ENCODE measurements around the gene ADAMTS2.

Gene ADAMTS2

DNA sequence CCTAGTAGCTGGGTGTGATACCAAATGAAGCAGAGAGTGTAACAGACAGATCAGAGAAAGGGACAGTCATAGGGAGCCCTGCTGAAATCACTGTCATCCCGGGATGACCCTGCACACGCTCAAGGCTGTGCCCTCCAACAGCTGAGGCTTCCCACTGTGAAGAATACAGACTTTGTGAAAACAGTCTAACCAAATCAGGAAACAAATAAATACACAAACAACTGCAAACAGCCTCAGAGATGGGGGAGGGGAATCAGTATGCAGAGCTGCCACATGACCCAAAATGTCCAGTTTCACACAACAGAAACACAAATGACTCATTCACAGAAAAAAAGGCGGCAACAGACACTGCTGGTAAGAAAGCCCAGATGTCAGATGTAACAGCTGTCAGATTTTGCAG, 101.9 kb downstream of the ADAMTS2 start:
- Histone ChIP-seq H3K14ac (ENCODE audit: low read length in 2 of 2) (no peak overlapping the region), H2AFZ (ENCODE audit: low read depth, low read length) (no peak overlapping the region), H3K79me1 (replicated peaks; ENCODE audit: low read length, poor library complexity, severe bottlenecking) (no peaks in the 10 kb centered on the region), H3K18ac (ENCODE audit: low read depth in 1 of 2, low read length in 2 of 2) (no peak overlapping the region), H3K36me3 (ENCODE audit: control insufficient read depth in 1 of 2, insufficient read depth in 2 of 2, low read depth in 1 of 2, low read length in 2 of 2) (peaks cover 0 to 21% of the 10 kb centered on the region in 2 experiments), H3K27me3 (ENCODE audit: control insufficient read depth in 1 of 2, insufficient read depth in 1 of 2, low read length in 2 of 2) (no peaks in the 10 kb centered on the region), H3K4me1 (ENCODE audit: control insufficient read depth, insufficient read depth, low read depth, low read length) (no peaks in the 10 kb centered on the region), H2BK120ac (ENCODE audit: low read depth, low read length) (no peak overlapping the region), H4K8ac (ENCODE audit: low read length) (no peak overlapping the region), H2BK15ac (ENCODE audit: low read depth, poor library complexity, severe bottlenecking) (no peak overlapping the region), H2AK5ac (ENCODE audit: low read length, severe bottlenecking) (no peak overlapping the region), H3K27ac (ENCODE audit: low read length, poor library complexity, severe bottlenecking) (no peak overlapping the region), H3K9ac (ENCODE audit: low read length) (peak overlapping the region; percentile 30), H2BK5ac (ENCODE audit: low read depth, low read length, poor library complexity, severe bottlenecking) (no peak overlapping the region), H3K4ac (ENCODE audit: low read depth in 1 of 2, low read length in 2 of 2) (no peak overlapping the region), H2BK12ac (ENCODE audit: low read length in 2 of 2) (no peak overlapping the region), H3K4me3 (ENCODE audit: insufficient read depth in 1 of 2, low read depth in 1 of 2, low read length in 2 of 2) (peak overlapping the region in 1 of 2 experiments; percentile 54), H3K23ac (ENCODE audit: low read length in 2 of 2) (no peak overlapping the region), H3K4me2 (ENCODE audit: low read length, poor library complexity, severe bottlenecking) (no peak overlapping the region), H3K9me3 (ENCODE audit: control insufficient read depth, low read length) (no peaks in the 10 kb centered on the region), H4K91ac (ENCODE audit: low read length) (no peak overlapping the region)
- peak; percentile 92 for DNase-seq
- 6% methylated on average over 3 of the region's 3 CpGs for WGBS

DNA sequence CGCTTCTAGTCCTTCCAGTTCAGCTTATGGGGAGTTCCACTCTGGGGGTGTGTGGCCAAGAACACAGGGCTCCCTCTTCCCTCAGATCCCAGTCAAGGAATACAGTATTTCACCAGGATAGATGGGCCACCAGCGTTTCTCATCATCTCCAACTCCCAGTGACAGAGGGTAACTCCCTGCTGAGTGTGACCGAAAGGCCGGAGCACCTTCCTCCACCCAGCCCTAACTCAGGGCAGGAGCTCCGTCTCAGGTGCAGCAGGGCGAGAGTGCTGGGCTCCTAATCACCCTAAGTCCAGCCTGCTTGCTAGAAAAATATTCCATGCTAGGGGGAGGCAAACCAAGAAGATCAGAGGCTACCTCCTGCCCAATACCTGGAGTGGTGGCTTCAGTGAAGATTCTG, 102.6 kb downstream of the ADAMTS2 start:
- no peak for DNase-seq
- Histone ChIP-seq H3K9me3 (ENCODE audit: control insufficient read depth, low read length) (no peaks in the 10 kb centered on the region), H3K27me3 (ENCODE audit: control insufficient read depth in 1 of 2, insufficient read depth in 1 of 2, low read length in 2 of 2) (no peaks in the 10 kb centered on the region), H4K91ac (ENCODE audit: low read length) (no peak overlapping the region), H3K36me3 (ENCODE audit: control insufficient read depth in 1 of 2, insufficient read depth in 2 of 2, low read depth in 1 of 2, low read length in 2 of 2) (peaks cover 0 to 27% of the 10 kb centered on the region in 2 experiments), H3K4me3 (ENCODE audit: insufficient read depth in 1 of 2, low read depth in 1 of 2, low read length in 2 of 2) (no peak overlapping the region), H2BK5ac (ENCODE audit: low read depth, low read length, poor library complexity, severe bottlenecking) (no peak overlapping the region), H2BK15ac (ENCODE audit: low read depth, poor library complexity, severe bottlenecking) (no peak overlapping the region), H3K79me1 (replicated peaks; ENCODE audit: low read length, poor library complexity, severe bottlenecking) (no peaks in the 10 kb centered on the region), H2AK5ac (ENCODE audit: low read length, severe bottlenecking) (no peak overlapping the region), H3K14ac (ENCODE audit: low read length in 2 of 2) (no peak overlapping the region), H3K18ac (ENCODE audit: low read depth in 1 of 2, low read length in 2 of 2) (no peak overlapping the region), H3K27ac (ENCODE audit: low read length, poor library complexity, severe bottlenecking) (no peak overlapping the region), H2BK120ac (ENCODE audit: low read depth, low read length) (no peak overlapping the region), H3K4me1 (ENCODE audit: control insufficient read depth, insufficient read depth, low read depth, low read length) (no peaks in the 10 kb centered on the region), H4K8ac (ENCODE audit: low read length) (no peak overlapping the region), H3K9ac (ENCODE audit: low read length) (no peak overlapping the region), H3K4me2 (ENCODE audit: low read length, poor library complexity, severe bottlenecking) (no peak overlapping the region), H3K4ac (ENCODE audit: low read depth in 1 of 2, low read length in 2 of 2) (no peak overlapping the region), H3K23ac (ENCODE audit: low read length in 2 of 2) (no peak overlapping the region), H2AFZ (ENCODE audit: low read depth, low read length) (no peak overlapping the region), H2BK12ac (ENCODE audit: low read length in 2 of 2) (peak overlapping the region in 1 of 2 experiments; percentile 55)
- WGBS = 91% methylated on average over 4 of the region's 6 CpGs

DNA sequence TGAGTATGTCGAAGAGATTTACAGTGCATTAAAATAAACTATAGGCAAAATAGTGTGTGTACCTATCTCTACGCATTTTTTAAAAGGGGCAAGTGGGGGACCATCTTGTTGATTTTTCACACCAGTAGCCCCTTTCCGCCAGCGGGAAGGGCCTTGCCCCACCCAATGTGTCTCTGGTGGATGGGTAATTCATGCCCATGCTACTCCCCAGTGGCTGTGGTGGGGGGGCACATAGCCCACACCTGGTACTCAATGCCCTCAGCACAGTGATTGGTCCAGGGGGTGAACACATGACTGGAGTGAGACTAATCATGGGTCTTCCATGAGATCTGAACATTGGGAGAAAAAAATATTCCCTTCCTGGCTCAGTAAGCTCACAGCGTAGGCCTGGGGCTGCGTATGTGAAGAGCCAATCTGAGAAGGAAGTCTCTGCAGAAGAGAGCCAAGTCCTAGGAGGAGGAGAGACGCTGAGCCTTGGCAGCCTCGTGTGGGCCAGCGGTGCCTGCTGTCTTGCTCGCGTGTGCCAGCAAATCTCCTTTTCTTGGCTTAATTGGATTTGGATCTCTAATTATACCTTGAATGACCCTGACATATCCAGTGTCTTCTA, 103.4 kb downstream of the ADAMTS2 start:
- no peak overlapping the region for H3K14ac ChIP-seq (ENCODE audit: low read length in 2 of 2)
- H2AFZ ChIP-seq (ENCODE audit: low read depth, low read length) = no peak overlapping the region
- no peaks in the 10 kb centered on the region for H3K4me1 ChIP-seq (ENCODE audit: control insufficient read depth, insufficient read depth, low read depth, low read length)
- no peak for DNase-seq
- no peak overlapping the region for H2AK5ac ChIP-seq (ENCODE audit: low read length, severe bottlenecking)
- H3K4me2 ChIP-seq (ENCODE audit: low read length, poor library complexity, severe bottlenecking) = no peak overlapping the region
- H3K79me1 ChIP-seq (replicated peaks; ENCODE audit: low read length, poor library complexity, severe bottlenecking) = no peaks in the 10 kb centered on the region
- no peak overlapping the region for H3K27ac ChIP-seq (ENCODE audit: low read length, poor library complexity, severe bottlenecking)
- H2BK120ac ChIP-seq (ENCODE audit: low read depth, low read length) = no peak overlapping the region
- no peak overlapping the region for H4K91ac ChIP-seq (ENCODE audit: low read length)
- H3K23ac ChIP-seq (ENCODE audit: low read length in 2 of 2) = no peak overlapping the region
- WGBS = 100% methylated on average over 9 of the region's 11 CpGs
- peaks cover 0 to 35% of the 10 kb centered on the region in 2 experiments for H3K36me3 ChIP-seq (ENCODE audit: control insufficient read depth in 1 of 2, insufficient read depth in 2 of 2, low read depth in 1 of 2, low read length in 2 of 2)
- no peak overlapping the region for H3K18ac ChIP-seq (ENCODE audit: low read depth in 1 of 2, low read length in 2 of 2)
- H2BK15ac ChIP-seq (ENCODE audit: low read depth, poor library complexity, severe bottlenecking) = no peak overlapping the region
- no peaks in the 10 kb centered on the region for H3K9me3 ChIP-seq (ENCODE audit: control insufficient read depth, low read length)
- no peaks in the 10 kb centered on the region for H3K27me3 ChIP-seq (ENCODE audit: control insufficient read depth in 1 of 2, insufficient read depth in 1 of 2, low read length in 2 of 2)
- H2BK12ac ChIP-seq (ENCODE audit: low read length in 2 of 2) = no peak overlapping the region
- no peak overlapping the region for H3K4ac ChIP-seq (ENCODE audit: low read depth in 1 of 2, low read length in 2 of 2)
- H3K4me3 ChIP-seq (ENCODE audit: insufficient read depth in 1 of 2, low read depth in 1 of 2, low read length in 2 of 2) = no peak overlapping the region
- H3K9ac ChIP-seq (ENCODE audit: low read length) = peak overlapping the region; percentile 33
- no peak overlapping the region for H4K8ac ChIP-seq (ENCODE audit: low read length)
- H2BK5ac ChIP-seq (ENCODE audit: low read depth, low read length, poor library complexity, severe bottlenecking) = no peak overlapping the region

DNA sequence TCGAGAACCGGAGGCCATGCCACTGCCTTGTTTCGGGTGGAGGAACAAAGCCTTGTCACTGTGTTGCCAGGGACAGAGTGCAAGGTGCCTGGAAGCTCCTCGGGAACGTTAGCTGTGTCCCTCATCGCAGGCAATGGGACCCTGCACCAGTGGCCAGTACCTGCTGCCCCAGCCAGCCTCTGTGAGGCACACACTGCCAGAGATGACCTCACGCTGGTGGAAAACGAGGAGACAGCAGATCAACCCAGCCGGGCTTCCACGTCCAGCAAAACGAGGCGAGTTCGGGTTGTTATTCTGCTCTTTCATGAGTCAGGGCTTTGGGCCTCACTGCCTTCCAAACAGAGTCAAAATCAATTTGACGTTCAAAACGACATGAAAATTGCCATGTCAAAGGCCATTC, 104.1 kb downstream of the ADAMTS2 start:
- Histone ChIP-seq H2BK5ac (ENCODE audit: low read depth, low read length, poor library complexity, severe bottlenecking) (no peak overlapping the region), H3K23ac (ENCODE audit: low read length in 2 of 2) (no peak overlapping the region), H4K8ac (ENCODE audit: low read length) (no peak overlapping the region), H3K18ac (ENCODE audit: low read depth in 1 of 2, low read length in 2 of 2) (no peak overlapping the region), H3K27me3 (ENCODE audit: control insufficient read depth in 1 of 2, insufficient read depth in 1 of 2, low read length in 2 of 2) (no peaks in the 10 kb centered on the region), H2AFZ (ENCODE audit: low read depth, low read length) (no peak overlapping the region), H3K4me1 (ENCODE audit: control insufficient read depth, insufficient read depth, low read depth, low read length) (no peaks in the 10 kb centered on the region), H3K9ac (ENCODE audit: low read length) (peak overlapping the region; percentile 33), H3K4ac (ENCODE audit: low read depth in 1 of 2, low read length in 2 of 2) (no peak overlapping the region), H3K79me1 (replicated peaks; ENCODE audit: low read length, poor library complexity, severe bottlenecking) (no peaks in the 10 kb centered on the region), H3K4me2 (ENCODE audit: low read length, poor library complexity, severe bottlenecking) (no peak overlapping the region), H3K9me3 (ENCODE audit: control insufficient read depth, low read length) (no peaks in the 10 kb centered on the region), H3K27ac (ENCODE audit: low read length, poor library complexity, severe bottlenecking) (no peak overlapping the region), H3K4me3 (ENCODE audit: insufficient read depth in 1 of 2, low read depth in 1 of 2, low read length in 2 of 2) (no peak overlapping the region), H2BK120ac (ENCODE audit: low read depth, low read length) (no peak overlapping the region), H3K36me3 (ENCODE audit: control insufficient read depth in 1 of 2, insufficient read depth in 2 of 2, low read depth in 1 of 2, low read length in 2 of 2) (peaks cover 0 to 40% of the 10 kb centered on the region in 2 experiments), H4K91ac (ENCODE audit: low read length) (no peak overlapping the region), H2BK12ac (ENCODE audit: low read length in 2 of 2) (no peak overlapping the region), H2BK15ac (ENCODE audit: low read depth, poor library complexity, severe bottlenecking) (no peak overlapping the region), H3K14ac (ENCODE audit: low read length in 2 of 2) (no peak overlapping the region), H2AK5ac (ENCODE audit: low read length, severe bottlenecking) (no peak overlapping the region)
- no peak for DNase-seq
- WGBS = 96% methylated on average over 15 of the region's 15 CpGs
